GM21367 (cell line): Measurements from ENCODE around the gene NOTCH4.
"Not testable (repeated sequence)": the region's sequence is repeated elsewhere in the genome, so short reads cannot be mapped to it uniquely, and the experiment has no call there.

ENCODE experiments used
- ATAC-seq: cut with Tn5 transposase; IDR thresholded peaks from one replicate; pipeline ENCODE4 v1.9.1; 2021; ENCODE audit not compliant: unreplicated experiment

The NOTCH4 gene

DNA sequence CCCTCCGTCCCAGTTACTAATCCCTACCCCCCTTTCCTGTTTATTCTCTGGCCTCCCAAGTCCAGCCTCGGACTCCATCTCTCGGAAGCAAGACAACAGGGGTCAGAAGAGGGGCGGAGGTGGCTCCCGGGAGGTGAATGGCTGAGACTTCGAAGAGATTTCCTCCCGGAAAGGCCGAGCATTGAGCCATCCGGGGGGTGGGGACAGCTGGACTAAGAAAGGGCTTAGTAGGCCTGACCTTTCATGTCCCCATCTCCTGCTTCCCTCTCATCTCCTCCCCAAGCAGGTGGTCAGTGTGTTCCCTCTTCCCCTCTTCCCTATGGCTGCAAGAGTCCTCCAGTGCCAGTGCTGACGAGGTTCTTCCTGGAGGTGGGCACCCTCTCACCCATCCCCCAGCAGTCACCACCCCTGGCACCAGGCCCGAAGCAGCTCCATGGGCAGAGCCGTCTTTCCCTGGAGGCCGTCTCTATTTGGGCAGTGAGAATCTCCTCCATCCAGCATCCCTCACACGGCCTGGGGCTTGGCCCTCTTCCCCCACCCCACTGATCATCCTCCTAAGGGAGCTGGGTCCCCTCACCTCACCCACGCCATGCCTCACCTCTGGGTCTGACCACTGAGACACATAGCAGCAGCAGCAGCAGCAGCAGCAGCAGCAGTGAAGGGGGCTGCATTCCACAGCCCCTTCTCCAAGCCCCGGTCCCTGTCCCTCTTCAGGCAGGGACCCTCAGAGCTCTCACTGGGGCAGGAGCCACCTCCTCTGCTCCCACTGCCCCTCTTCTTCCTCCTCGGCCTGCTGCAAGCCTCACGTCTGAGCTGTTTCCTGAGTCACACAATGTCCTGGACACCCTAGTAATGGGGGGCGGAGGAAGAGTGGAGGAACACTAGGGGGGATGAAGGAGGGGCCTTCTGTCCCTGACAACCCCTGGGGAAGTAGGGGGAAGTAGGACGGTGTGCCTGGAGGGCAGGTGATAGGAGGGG lies at the start of gene NOTCH4:
Gene NOTCH4, minus strand, starts transcription at position 810 of the 978 bp plus-strand sequence. Its CDS starts 139 bp downstream, at position 671.
- no peak for ATAC-seq

- ATAC-seq, result no peak
These were observed 47.6 kb upstream of the NOTCH4 start for GRCh38 chr6:32271429-32271828.

- not testable (repeated sequence) for ATAC-seq
These were observed 44.6 kb upstream of the NOTCH4 start for GRCh38 chr6:32268459-32268858.

GRCh38 chr6:32267035-32267434 lies 43.2 kb upstream of the NOTCH4 start:
- ATAC-seq, result no peak

- ATAC-seq, result not testable (repeated sequence)
These were observed 33.4 kb upstream of the NOTCH4 start for GRCh38 chr6:32257262-32257661.

DNA sequence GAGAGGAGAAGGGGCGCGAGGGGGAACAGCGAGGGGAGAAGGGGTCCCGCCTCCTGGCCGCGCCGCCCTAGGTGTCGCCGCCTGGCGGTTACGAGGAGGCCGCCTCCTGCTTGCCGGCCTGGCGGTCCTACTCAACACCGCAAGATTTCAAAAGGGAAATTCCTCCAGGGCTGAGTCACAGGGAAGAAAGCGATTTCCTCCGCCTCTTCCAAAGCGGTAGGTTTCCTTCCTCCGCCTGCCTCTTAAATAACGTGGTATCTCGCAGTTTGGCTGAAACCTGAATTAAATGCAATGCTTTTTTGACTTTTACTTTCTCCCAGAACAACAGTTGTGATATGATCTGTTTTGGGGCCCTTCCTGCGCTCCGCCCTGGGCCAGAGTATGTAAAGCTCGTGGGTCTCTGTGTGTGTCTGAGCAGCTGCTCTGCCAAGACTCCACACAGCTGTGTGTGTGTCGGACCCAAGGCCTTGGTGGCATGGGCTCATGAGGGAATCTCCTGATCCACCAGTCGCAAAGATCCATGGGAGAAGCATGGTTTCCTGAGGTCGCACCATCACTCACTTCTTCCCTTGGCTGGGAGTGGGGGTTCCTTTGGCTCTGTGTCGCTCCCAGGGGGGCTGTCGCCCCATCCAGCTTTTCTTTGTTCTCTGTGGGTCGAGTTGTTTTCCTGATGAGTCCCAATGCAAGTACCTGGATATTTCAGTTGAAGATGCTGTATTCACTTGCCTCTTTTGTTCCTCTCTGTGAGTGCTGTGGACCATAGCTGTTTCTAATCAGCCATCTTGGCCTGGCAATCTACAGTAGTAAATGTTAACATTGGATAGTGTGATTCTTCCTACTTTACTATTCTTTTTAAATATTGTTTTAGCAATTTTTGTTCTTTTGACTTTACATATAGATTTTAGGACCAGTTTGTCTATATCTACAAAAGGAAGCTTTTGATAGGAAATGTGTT lies 31.6 kb upstream of the NOTCH4 start:
- ATAC-seq, result peak; percentile 70

DNA sequence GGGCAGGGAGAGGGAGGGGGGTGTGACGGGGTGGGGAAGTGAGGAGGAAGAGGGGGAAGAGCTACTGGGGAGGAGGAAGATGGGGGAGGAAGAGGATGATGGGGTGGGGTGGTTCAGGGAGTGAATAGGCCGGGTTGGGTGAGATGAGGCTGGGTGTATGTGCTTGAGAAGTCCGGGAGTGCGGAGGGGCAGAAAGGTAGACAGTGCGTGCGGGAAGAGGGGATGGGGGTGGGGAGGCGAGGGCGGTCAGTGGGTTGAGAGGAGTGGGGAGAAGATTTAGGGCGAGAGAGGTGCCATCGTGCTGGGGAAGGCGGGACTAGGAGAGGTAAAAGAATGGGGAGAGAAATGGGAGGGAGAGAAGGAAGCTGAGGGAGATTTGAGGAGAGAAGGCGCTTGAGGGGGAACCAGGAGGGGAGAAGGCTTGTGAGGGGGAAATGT lies 30.9 kb upstream of the NOTCH4 start:
- ATAC-seq, result no peak

DNA sequence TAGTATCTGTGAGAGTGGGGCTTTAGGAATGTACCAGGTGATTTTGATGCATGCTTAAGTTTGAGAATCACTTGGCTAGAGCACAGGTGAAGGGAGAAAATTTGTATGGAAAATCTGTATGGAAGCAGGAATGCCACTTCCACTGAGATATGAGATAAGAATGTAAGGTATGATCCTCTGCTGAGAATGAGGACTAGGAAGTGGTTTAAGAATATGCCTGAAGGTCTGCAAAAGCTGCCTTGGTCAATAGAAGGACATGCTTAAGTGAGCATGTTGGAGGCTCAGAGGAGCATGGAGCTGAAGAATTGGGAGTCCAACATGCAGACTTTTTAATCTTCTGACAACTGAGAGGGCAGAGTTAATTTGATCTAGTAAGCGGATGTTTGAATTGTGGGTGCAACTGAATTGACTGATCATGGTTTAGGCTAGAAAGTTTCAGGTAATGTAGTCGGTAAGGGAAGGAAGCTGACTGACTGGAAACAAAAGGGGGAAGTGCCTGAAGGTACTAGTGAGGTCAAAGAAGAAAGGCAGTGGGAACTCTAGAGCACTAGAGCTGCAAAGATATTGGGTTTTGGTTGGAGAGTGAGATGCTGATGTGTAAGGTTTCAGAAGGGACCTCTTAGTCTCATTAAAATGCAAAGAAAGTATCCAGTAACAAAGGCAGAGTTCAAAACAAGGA lies 28.6 kb upstream of the NOTCH4 start:
- no peak for ATAC-seq

GRCh38 chr6:32249262-32249661 lies 25.4 kb upstream of the NOTCH4 start:
- ATAC-seq, result no peak

DNA sequence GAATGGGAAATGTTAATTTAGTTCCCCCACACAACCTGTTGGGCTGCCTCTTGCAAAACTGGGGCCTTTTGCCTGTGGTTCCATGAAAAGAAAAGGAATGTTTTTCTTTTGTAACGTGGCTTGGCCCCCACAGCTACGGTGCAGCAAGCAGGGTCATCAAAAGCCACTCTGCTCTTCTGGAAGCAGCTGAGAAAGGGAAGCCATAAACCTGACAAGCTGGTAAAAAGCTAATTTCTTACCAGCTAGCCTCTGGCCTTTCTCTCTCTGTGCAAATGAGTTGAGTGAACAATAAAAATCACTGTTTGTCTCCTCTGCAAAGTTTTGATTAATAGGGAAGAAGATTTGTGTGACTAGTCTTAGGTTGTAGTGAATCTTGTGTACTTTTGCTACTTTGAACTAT lies 23.5 kb upstream of the NOTCH4 start:
- ATAC-seq, result no peak

- no peak for ATAC-seq
These were observed 21.1 kb upstream of the NOTCH4 start for GRCh38 chr6:32244946-32245398.

- no peak for ATAC-seq
These were observed 20.4 kb upstream of the NOTCH4 start for GRCh38 chr6:32244270-32244669.

DNA sequence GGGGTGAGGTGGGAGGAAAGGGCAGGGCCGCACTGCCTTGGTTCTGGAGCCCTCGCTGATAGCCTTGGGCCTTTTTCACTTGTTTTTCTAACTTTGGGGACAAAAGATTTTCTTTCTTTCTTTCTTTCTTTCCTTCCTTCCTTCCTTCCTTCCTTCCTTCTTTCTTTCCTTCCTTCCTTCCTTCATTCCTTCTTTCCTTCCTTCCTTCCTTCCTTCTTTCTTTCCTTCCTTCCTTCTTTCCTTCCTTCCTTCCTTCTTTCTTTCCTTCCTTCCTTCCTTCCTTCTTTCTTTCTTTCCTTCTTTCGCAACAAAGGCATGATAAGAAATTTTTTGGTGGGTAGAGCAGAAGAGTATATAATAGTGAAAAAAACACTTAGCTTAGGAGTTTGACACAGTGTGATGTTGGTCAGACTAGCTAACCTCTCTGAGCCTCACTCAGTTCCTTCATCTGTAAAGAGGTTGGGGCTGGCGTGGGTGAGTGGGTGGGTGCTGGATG lies 18.5 kb upstream of the NOTCH4 start:
- not testable (repeated sequence) for ATAC-seq

DNA sequence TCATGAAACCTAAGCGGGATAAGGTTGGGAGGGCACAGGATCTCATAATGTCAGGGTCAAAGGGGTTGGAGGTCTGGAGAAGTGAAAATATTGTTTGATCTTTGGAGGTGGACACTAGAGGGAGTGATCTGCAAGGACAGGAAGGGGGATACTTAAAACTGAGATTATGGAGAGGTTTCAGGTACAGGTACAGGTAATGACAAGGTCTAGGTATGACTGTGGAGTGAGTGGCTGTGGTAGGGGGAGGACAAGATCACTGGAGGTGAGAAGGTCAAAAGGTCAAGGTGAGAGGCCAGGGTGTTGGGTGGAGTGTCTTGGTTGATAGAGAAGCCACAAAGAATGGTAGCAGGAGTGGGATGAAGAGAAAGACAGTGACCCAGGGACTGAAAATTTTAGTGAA lies 16.8 kb upstream of the NOTCH4 start:
- no peak for ATAC-seq

- ATAC-seq, result no peak
These were observed 15.6 kb upstream of the NOTCH4 start for GRCh38 chr6:32239462-32239861.

GRCh38 chr6:32234934-32235333 lies 11.1 kb upstream of the NOTCH4 start:
- ATAC-seq, result no peak

DNA sequence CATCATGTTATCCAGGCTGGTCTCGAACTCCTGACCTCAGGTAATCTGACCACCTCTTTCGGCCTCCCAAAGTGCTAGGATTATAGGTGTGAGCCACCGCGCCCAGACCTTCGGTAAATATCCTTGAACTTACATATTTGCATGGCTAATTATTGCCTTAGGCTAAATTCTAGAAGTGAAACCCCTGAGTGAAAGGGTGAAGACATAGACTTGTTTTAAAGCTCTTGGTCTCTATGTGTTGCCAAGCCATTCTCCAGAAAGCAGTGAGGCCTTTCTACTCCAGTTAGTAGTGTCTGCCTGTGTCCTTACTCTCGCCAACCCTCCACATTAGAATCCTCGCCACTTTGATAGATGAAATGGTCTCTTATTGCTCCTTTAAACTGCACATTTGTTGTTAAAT lies 2.6 kb upstream of the NOTCH4 start:
- no peak for ATAC-seq

GRCh38 chr6:32224696-32225095 lies 829 bp upstream of the NOTCH4 start:
- ATAC-seq, result no peak

- no peak for ATAC-seq
These were observed 1.3 kb downstream of the NOTCH4 start for GRCh38 chr6:32222333-32223230.

GRCh38 chr6:32220021-32220420 lies 3.8 kb downstream of the NOTCH4 start:
- no peak for ATAC-seq
